GM12878 (cell line): ENCODE results near the gene SLC16A6. TPM values are rescaled to one million over a fixed set of nuclear protein-coding genes. Genes with fewer than 3 reads are reported as not detected.
A peak's percentile ranks its signal among the peaks of the same experiment; 100 is the strongest.

Experiments
- CHD4 ChIP-seq: fragments of 200-600 bp; sonication (generic); IDR thresholded peaks from 2 replicates; pipeline ENCODE4 v1.6.1; 2016; ENCODE audit warnings: mild to moderate bottlenecking
- E2F4 ChIP-seq: IDR thresholded peaks from 2 replicates; pipeline ENCODE4 v1.6.1; 2012; ENCODE audit warnings: low read depth, low read length, improper control_type of control experiment
- GATAD2B ChIP-seq: fragments of 450-650 bp; conservative IDR thresholded peaks from 2 replicates; pipeline ENCODE4 v1.6.1; 2017; ENCODE audit warnings: low read depth, mild to moderate bottlenecking, moderate library complexity
- JUNB ChIP-seq: IDR thresholded peaks from 2 replicates; pipeline ENCODE4 v1.6.1; 2016; ENCODE audit warnings: antibody characterized with exemption, mild to moderate bottlenecking
- JUND ChIP-seq: IDR thresholded peaks from 2 replicates; pipeline ENCODE4 v1.6.1; 2012; ENCODE audit warnings: low read depth, mild to moderate bottlenecking, low read length, improper control_type of control experiment, moderate library complexity
- NFXL1 ChIP-seq: fragments of 450-650 bp; IDR thresholded peaks from 2 replicates; pipeline ENCODE4 v1.6.1; 2017; ENCODE audit warnings: antibody characterized with exemption, mild to moderate bottlenecking, borderline replicate concordance
- NRF1 ChIP-seq: conservative IDR thresholded peaks from 2 replicates; pipeline ENCODE4 v1.6.1; 2011; ENCODE audit warnings: mild to moderate bottlenecking, low read depth, low read length, improper control_type of control experiment
- POLR2AphosphoS2 ChIP-seq: IDR thresholded peaks from 2 replicates; pipeline ENCODE4 v1.6.1; 2011; ENCODE audit warnings: low read depth, mild to moderate bottlenecking, low read length, improper control_type of control experiment, moderate library complexity
- POLR2AphosphoS5 ChIP-seq: IDR thresholded peaks from 2 replicates; pipeline ENCODE4 v1.6.1; 2011; ENCODE audit warnings: mild to moderate bottlenecking, low read length, inconsistent platforms
- RAD51 ChIP-seq: fragments of 450-650 bp; IDR thresholded peaks from 2 replicates; pipeline ENCODE4 v1.6.1; 2016; ENCODE audit warnings: moderate library complexity, mild to moderate bottlenecking, inconsistent platforms
- SIN3A ChIP-seq: IDR thresholded peaks from 2 replicates; pipeline ENCODE4 v1.6.1; 2012; ENCODE audit warnings: low read depth, low read length, improper control_type of control experiment
- SIX5 ChIP-seq: IDR thresholded peaks from 2 replicates; pipeline ENCODE4 v1.6.1; 2011; ENCODE audit warnings: mild to moderate bottlenecking, low read depth, low read length, moderate library complexity; ENCODE audit not compliant: severe bottlenecking
- SMC3 ChIP-seq: IDR thresholded peaks from 2 replicates; pipeline ENCODE4 v1.6.1; 2011; ENCODE audit warnings: low read length, improper control_type of control experiment, borderline replicate concordance
- SP1 ChIP-seq: IDR thresholded peaks from one replicate; pipeline ENCODE4 v1.6.1; 2011; ENCODE audit warnings: low read depth, low read length
- SPI1 ChIP-seq: IDR thresholded peaks from 2 replicates; pipeline ENCODE4 v1.6.1; 2011; ENCODE audit warnings: low read depth, mild to moderate bottlenecking, low read length, moderate library complexity, borderline replicate concordance; ENCODE audit not compliant: insufficient read depth
- SREBF1 ChIP-seq: IDR thresholded peaks from 2 replicates; pipeline ENCODE4 v1.6.1; 2012; ENCODE audit warnings: mild to moderate bottlenecking, low read length
- SUPT20H ChIP-seq: IDR thresholded peaks from 2 replicates; pipeline ENCODE4 v1.6.1; 2011; ENCODE audit warnings: low read depth, mild to moderate bottlenecking, low read length, moderate library complexity, borderline replicate concordance; ENCODE audit not compliant: control insufficient read depth
- TARDBP ChIP-seq: IDR thresholded peaks from 2 replicates; pipeline ENCODE4 v1.6.1; 2016; ENCODE audit warnings: borderline replicate concordance
- YBX1 ChIP-seq: fragments of 450-650 bp; IDR thresholded peaks from 2 replicates; pipeline ENCODE4 v1.6.1; 2016; ENCODE audit warnings: antibody characterized with exemption
- ZBTB33 ChIP-seq: fragments of 450-650 bp; IDR thresholded peaks from 2 replicates; pipeline ENCODE4 v1.6.1; 2017; ENCODE audit warnings: mild to moderate bottlenecking
- ZNF24 ChIP-seq: fragments of 450-650 bp; IDR thresholded peaks from 2 replicates; pipeline ENCODE4 v1.6.1; 2017; ENCODE audit warnings: antibody characterized with exemption, mild to moderate bottlenecking
- polyA plus RNA-seq, 11 experiments: library from polyadenylated mRNA; depleted of rRNA in 4 of 11; unstranded in 6 of 11; stranded (reverse) in 5 of 11; fragments of >200 nt; fragmentation: Nextera tagmentation in 4 of 11; fragmentation: Illumina TruSeq in 1 of 11; extraction: Ambion mirVana in 4 of 11; extraction: Trizol in 1 of 11; gene quantifications; 1 replicate in 1 of 11; 2 replicates in 10 of 11; pipeline versions ENCODE4 v1.2.1 to v1.2.3, GENCODE V29; 2011 to 2016; ENCODE audit warnings: inconsistent platforms in 2 of 11, missing spikeins in 2 of 11, low read depth in 1 of 11
- total RNA-seq, 4 experiments: library from RNA; depleted of rRNA in 3 of 4; stranded (reverse); fragments of >200 nt in 3 of 4; fragmentation: Illumina TruSeq in 1 of 4; extraction: Trizol in 1 of 4; gene quantifications; 2 replicates each; pipeline versions ENCODE4 v1.2.1 to v1.2.3, GENCODE V29; 2013 to 2021
- TF ChIP-seq, protein P1 (sequence below): IDR thresholded peaks from 2 replicates; pipeline ENCODE4 v1.6.1; 2011; ENCODE audit warnings: borderline replicate concordance, low read depth, mild to moderate bottlenecking, moderate library complexity, mixed read lengths, low read length; ENCODE audit not compliant: insufficient read depth; ENCODE audit errors: extremely low read length
- TF ChIP-seq, protein P2 (sequence below): fragments of 450-650 bp; IDR thresholded peaks from 2 replicates; pipeline ENCODE4 v1.6.1; 2017; ENCODE audit warnings: mild to moderate bottlenecking, moderate library complexity

The SLC16A6 gene
- total and polyA plus RNA-seq, 10 of the 15 experiments (the other 5 are each of a cell fraction or from before 2014, with no cell fraction given): 2.4 to 8.8 (median 6.0) TPM

DNA sequence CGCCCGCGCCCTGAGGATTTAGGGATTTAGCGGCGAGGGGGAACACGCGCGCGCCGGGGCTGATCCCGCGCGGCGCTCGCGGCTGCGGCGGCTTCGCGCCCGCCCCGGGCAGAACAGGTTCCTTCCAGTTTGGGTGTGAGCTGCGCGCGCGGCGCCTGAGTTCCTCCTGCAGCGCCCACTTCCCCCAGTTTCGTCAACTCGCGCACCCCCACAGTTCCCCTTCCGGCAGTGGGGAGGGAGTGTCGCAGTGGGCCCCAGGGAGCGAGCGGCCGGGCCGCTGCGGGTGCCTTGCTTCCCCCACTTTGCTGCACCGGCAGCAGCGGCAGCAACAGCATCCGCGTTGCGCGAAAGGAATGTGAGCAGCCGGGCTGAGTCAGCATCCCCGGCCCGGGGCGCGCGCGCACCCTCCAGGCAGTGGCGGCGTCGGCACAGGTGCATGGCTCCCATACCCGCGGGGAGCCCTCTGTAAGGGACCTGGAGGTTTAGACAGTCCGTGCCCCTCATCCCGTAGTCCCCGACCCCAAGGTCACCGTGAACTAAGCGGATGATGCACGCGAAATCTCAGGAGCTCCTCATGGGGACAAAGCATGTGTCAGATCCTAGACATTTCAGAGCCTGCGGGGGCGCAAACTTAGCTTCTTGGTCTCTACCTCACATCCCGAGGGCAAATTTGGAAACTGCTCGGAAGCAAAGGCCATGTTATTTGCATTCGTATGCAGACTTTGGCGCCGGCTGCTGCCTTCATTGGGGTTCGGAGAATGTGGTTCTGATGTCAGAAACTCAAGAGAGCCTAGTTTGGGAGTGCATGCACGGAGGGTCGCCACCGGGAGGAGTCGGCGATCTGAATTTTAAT, 1.1 kb upstream of the SLC16A6 start (continued):
- no peak for TF ChIP-seq ZNF24
- TF ChIP-seq, protein P1, sequence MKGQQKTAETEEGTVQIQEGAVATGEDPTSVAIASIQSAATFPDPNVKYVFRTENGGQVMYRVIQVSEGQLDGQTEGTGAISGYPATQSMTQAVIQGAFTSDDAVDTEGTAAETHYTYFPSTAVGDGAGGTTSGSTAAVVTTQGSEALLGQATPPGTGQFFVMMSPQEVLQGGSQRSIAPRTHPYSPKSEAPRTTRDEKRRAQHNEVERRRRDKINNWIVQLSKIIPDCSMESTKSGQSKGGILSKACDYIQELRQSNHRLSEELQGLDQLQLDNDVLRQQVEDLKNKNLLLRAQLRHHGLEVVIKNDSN: no peak
- TF ChIP-seq NRF1: peak; percentile 36; the same call in 1 of the 2 replicates
- TF ChIP-seq POLR2AphosphoS2: no peak
- peak; percentile 58 for TF ChIP-seq TARDBP
- TF ChIP-seq SP1: no peak
- TF ChIP-seq SPI1: peak; percentile 79
- TF ChIP-seq JUND: no peak
- no peak for TF ChIP-seq JUNB
- TF ChIP-seq NFXL1: no peak
- TF ChIP-seq, protein P2, sequence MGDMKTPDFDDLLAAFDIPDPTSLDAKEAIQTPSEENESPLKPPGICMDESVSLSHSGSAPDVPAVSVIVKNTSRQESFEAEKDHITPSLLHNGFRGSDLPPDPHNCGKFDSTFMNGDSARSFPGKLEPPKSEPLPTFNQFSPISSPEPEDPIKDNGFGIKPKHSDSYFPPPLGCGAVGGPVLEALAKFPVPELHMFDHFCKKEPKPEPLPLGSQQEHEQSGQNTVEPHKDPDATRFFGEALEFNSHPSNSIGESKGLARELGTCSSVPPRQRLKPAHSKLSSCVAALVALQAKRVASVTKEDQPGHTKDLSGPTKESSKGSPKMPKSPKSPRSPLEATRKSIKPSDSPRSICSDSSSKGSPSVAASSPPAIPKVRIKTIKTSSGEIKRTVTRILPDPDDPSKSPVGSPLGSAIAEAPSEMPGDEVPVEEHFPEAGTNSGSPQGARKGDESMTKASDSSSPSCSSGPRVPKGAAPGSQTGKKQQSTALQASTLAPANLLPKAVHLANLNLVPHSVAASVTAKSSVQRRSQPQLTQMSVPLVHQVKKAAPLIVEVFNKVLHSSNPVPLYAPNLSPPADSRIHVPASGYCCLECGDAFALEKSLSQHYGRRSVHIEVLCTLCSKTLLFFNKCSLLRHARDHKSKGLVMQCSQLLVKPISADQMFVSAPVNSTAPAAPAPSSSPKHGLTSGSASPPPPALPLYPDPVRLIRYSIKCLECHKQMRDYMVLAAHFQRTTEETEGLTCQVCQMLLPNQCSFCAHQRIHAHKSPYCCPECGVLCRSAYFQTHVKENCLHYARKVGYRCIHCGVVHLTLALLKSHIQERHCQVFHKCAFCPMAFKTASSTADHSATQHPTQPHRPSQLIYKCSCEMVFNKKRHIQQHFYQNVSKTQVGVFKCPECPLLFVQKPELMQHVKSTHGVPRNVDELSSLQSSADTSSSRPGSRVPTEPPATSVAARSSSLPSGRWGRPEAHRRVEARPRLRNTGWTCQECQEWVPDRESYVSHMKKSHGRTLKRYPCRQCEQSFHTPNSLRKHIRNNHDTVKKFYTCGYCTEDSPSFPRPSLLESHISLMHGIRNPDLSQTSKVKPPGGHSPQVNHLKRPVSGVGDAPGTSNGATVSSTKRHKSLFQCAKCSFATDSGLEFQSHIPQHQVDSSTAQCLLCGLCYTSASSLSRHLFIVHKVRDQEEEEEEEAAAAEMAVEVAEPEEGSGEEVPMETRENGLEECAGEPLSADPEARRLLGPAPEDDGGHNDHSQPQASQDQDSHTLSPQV: no peak
- TF ChIP-seq ZBTB33: no peak
- TF ChIP-seq YBX1: no peak
- TF ChIP-seq RAD51: no peak
- no peak for TF ChIP-seq CHD4
- TF ChIP-seq SMC3: peak; percentile 23; the same call in 1 of the 2 replicates
- peak; percentile 63; the same call in 1 of the 2 replicates for TF ChIP-seq SIN3A
- TF ChIP-seq GATAD2B: peak; percentile 73; the same call in 1 of the 2 replicates
- no peak for TF ChIP-seq SIX5
- TF ChIP-seq SUPT20H: no peak
- peak; percentile 81 for TF ChIP-seq POLR2AphosphoS5
- TF ChIP-seq E2F4: no peak
- no peak for TF ChIP-seq SREBF1
